MG63 (cell line): ENCODE results near the gene DNAJC21. TPM values are rescaled to one million over a fixed set of nuclear protein-coding genes. Genes with fewer than 3 reads are reported as not detected.
"Not testable (repeated sequence)": the region's sequence is repeated elsewhere in the genome, so short reads cannot be mapped to it uniquely, and the experiment has no call there.

ENCODE experiments used
- DNase-seq: peaks from one replicate; pipeline ENCODE4 v3.0.0-alpha.2; 2020
- H3K27me3 ChIP-seq: fragments of 250-450 bp; sonication (Bioruptor Pico); 2 replicates; pipeline ENCODE4 v1.5.1; 2020; ENCODE audit warnings: mild to moderate bottlenecking, moderate library complexity
- H3K36me3 ChIP-seq: fragments of 250-450 bp; sonication (Bioruptor Pico); 2 replicates; pipeline ENCODE4 v1.5.1; 2020; ENCODE audit warnings: mild to moderate bottlenecking, moderate library complexity
- H3K4me3 ChIP-seq: fragments of 250-450 bp; sonication (Bioruptor Pico); 2 replicates; pipeline ENCODE4 v1.5.1; 2020; ENCODE audit warnings: mild to moderate bottlenecking, moderate library complexity
- H3K9me3 ChIP-seq: fragments of 250-450 bp; sonication (Bioruptor Pico); 2 replicates; pipeline ENCODE4 v1.5.1; 2020; ENCODE audit warnings: mild to moderate bottlenecking, moderate library complexity
- total RNA-seq: library from RNA; depleted of rRNA; stranded (reverse); fragments of >200 nt; shearing (Covaris generic); gene quantifications from 2 replicates; pipeline ENCODE4 v1.2.3, GENCODE V29; 2014; ENCODE audit warnings: low replicate concordance

The DNAJC21 gene
- total RNA-seq, 1 experiment from 2014 or later = 17.5 TPM

DNA sequence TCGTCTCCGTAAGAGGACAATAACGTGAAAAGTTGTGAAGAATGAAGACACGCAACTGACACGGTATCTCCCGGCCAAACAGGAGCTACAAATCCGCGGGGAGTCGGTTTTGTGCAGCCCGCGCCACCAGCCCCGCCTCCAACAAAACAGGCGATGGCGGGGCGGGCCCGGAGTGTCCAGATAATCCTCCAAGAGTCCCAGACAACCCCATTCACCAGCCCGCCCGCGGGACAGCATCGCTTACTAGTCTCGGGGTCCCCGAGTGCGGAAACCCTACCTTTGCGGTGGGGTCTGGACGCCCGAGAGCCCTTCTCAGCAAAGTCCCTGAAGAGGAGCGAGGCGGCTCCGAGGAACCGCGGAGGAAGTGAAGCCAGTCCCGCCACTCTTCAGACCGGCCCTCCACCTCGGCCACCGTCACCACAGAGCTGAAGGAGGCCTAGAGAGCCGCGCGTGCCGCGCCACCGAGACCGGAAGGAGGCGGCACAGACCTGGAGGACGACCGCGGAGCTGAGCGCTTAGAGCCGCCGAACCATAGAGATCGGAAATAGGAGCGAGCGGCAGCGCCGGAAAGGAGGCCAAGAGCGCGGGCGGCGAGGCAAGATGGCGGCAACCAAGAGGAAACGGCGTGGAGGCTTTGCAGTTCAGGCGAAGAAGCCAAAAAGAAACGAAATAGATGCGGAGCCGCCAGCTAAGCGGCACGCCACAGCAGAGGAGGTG is 14.1 kb upstream of the DNAJC21 start, which contains the start of the genes BRIX1 and RAD1:
BRIX1 (plus strand) TSS at position 573 of the 717 bp plus-strand sequence; CDS start at position 601, 28 bp downstream.
RAD1 (minus strand) TSS at position 366 of the 717 bp plus-strand sequence. CDS start 612 bp downstream, outside the sequence.
- H3K36me3 ChIP-seq = peaks cover 51% of the 10 kb centered on the region

DNA sequence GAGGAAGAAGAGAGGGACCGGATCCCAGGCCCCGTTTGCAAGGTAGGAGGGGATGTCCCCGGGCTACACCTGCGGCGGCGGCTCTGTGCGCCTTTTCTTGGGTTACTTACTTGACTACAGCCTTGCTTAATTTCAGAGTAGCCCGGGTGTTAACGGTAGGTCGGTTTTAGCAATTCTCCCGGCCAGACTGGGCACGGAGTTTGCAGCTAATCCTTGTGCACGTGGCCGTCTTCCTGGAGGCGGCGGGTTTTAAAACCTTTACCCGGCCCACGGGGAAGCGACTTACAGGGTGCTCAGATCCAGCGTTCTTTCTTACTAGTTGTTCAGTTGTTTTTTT is 13.5 kb upstream of the DNAJC21 start:
- Histone ChIP-seq H3K36me3 (peaks cover 51% of the 10 kb centered on the region), H3K27me3 (no peaks in the 10 kb centered on the region), H3K4me3 (peak overlapping the region; percentile 93), H3K9me3 (no peaks in the 10 kb centered on the region)
- no peak for DNase-seq

More for the DNA sequence above, 14.1 kb upstream of the DNAJC21 start, which contains the start of the genes BRIX1 and RAD1:
- Histone ChIP-seq H3K4me3 (peak within 1 kb of the TSS; percentile 93), H3K27me3 (no peaks in the 10 kb centered on the region), H3K9me3 (no peaks in the 10 kb centered on the region)
- peak; percentile 98 for DNase-seq

DNA sequence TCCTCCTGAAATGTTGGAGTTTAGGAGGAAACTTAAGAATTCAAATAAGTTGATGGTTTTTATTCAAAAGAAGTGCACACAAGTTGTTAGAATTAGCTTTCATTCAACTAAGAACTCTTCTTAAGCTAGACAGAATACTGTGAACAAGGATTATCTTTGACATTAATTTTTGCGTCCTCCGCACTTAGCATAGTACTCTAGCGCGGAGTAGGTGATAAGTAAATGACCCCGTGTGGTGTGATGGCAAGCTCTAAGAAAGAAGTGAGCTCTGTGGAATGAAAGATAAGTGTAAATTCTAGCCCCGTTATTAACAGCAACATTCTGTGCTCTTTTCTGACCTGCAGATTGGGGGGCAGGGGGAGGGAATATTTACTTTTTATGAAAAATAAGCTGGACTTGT is 12.8 kb upstream of the DNAJC21 start:
- peak overlapping the region; percentile 93 for H3K4me3 ChIP-seq

DNA sequence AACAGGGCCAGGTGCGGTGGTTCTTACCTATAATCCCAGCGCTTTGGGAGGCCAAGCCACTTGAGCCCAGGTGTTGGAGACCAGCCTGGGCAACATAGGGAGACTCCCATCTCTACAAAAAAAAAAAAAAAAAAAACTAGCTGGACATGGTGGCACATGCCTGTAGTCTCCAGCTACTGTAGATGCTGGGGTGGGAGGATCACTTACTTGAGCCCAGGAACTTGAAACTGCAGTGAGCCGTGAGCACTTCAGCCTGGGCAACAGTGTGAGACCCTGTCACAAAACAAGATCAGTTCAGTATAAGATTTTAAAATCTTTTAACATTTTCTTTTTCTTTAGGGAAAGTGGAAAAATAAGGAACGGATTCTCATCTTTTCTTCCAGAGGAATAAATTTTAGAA is 11.3 kb upstream of the DNAJC21 start:
- no peak overlapping the region for H3K4me3 ChIP-seq
- DNase-seq = no peak
- no peaks in the 10 kb centered on the region for H3K27me3 ChIP-seq
- H3K9me3 ChIP-seq = no peaks in the 10 kb centered on the region
- peaks cover 54% of the 10 kb centered on the region for H3K36me3 ChIP-seq

More for the DNA sequence above, 12.8 kb upstream of the DNAJC21 start:
- no peak for DNase-seq
- Histone ChIP-seq H3K9me3 (no peaks in the 10 kb centered on the region), H3K27me3 (no peaks in the 10 kb centered on the region), H3K36me3 (peaks cover 51% of the 10 kb centered on the region)

DNA sequence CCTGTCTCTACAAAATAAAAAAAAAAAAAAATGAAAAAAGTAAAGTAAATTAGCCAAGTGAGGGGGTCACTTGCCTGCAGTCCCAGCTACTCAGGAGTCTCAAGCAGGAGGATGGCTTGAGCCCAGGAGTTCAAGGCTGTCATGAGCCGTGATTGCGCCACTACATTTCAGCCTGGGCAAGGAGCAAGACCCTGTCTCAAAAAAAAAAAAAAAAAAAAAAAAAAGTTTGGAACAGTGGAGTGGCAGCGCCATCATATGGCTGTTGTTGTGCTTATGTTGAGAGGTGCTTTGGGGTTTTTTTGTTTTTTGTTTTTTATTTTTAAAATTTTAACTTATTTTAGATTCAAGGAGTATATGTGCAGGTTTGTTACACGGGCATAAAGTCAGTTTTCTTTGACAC is 10.3 kb upstream of the DNAJC21 start:
- H3K4me3 ChIP-seq = no peak overlapping the region
- H3K27me3 ChIP-seq = no peaks in the 10 kb centered on the region
- peaks cover 60% of the 10 kb centered on the region for H3K36me3 ChIP-seq
- H3K9me3 ChIP-seq = no peaks in the 10 kb centered on the region
- no peak for DNase-seq

DNA sequence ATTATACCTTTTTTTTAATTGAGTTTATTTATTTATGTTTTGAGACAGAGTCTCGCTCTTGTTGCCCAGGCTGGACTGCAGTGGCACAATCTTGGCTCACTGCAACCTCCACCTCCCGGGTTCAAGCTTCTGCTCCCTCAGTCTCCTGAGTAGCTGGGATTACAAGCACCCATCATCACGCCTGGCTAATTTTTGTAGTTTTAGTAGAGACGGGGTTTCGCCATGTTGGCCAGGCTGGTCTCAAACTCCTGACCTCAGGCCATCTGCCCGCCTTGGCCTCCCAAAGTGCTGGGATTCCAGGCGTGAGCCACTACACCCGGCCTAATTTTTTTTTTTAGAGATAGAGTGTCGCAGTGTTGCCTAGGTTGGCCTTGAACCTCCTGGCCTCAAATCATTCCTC is 6.1 kb upstream of the DNAJC21 start:
- not testable (repeated sequence) for H3K4me3 ChIP-seq, H3K27me3 ChIP-seq, DNase-seq, H3K9me3 ChIP-seq
- H3K36me3 ChIP-seq = peaks cover 81% of the 10 kb centered on the region

DNA sequence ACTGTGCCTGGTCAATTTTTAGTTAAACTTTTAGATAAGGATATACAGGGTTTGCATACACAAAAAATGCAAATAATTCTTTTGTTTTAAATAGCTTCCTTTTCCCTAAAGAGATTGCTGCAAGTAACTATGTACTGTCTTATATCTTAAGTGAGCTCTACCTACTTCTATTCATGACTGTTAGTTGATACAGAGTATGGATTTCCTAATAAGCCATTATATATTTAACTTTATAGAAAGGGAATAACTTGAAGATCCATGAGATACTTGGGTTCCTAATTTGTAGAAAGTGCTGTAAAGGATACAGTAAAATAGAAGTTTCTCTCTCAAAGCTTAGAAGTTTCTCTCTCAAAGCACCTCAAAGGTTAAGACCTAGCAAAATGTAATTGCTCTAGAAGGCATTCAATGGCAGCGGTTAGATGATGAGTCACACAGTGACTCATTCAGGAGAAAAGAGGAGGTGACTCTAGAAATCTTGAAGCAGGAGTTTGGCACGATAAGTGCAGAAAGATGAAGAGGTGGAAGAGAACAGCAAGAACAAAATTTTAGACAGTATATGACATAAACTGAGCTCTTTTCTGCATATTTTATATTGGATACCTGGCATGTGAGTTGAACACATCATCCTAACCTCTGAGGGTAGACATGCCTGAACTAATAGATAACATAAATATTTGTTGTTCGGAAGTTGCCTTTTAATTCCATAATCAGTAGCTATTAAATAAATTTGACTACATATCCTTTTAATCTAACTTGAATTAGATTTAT is 5.5 kb upstream of the DNAJC21 start:
- Histone ChIP-seq H3K4me3 (no peak overlapping the region), H3K9me3 (no peaks in the 10 kb centered on the region), H3K27me3 (no peaks in the 10 kb centered on the region), H3K36me3 (peaks cover 78% of the 10 kb centered on the region)
- DNase-seq = peak; percentile 57

DNA sequence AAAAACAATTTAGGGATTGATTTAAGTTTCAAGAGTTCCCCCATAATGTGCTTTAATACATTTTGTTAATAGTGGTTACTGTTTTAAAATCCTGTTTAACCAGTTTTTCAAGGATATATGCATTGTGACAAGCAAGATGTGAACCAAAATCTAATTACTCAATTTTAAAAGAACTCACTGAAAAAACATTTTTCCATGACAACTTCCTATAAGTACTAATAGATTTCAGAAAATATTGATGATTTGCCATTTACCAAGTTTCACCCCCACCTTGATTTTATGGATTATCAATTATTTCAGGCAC is 4.9 kb upstream of the DNAJC21 start:
- Histone ChIP-seq H3K36me3 (peaks cover 76% of the 10 kb centered on the region), H3K9me3 (no peaks in the 10 kb centered on the region), H3K27me3 (no peaks in the 10 kb centered on the region), H3K4me3 (no peak overlapping the region)
- DNase-seq = no peak

DNA sequence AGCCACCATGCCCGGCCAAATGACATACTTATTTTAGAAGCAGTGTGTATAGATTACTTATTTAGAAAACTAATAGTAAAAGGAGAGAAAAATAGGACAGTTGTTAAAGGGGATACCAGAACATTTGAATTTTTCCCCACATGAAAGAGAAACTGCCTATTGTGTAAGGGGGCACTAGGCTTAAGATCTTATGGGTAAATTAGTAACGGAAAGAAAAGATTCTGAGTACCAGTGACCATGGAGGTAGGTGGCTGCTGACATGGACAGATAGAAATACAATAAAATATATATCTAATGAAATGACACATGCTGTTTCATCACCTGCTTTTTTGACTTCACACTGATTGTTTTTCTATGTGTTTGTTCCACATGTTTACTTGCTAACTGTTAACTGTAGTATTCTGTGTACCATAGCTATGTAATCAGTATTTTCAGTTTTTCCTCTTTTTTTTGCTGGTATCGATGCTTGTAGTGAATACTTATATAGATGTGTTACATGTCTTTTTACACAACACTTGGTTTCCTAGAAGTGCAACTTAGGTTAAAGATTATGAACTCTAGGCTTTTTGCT is 3.0 kb upstream of the DNAJC21 start:
- H3K27me3 ChIP-seq = no peaks in the 10 kb centered on the region
- DNase-seq = no peak

DNA sequence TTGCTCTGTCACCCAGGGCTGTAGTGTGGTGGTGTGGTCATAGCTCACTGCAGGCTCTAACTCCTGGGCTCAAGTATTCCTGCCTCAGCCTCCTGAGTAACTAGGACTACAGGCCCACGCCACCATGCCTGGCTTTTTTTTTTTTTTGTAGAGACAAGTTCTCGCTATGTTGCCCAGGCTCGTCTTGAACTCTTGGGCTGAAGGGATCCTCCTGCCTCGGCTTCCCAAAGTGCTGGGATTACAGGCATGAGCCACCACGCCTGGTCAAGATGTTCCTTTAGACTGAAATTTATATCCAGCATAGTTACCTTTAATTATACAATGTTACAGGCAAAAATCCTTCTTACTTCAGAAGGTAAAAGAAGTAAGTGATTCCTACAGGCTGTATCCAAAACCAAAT is 1.6 kb upstream of the DNAJC21 start:
- no peak for DNase-seq
- Histone ChIP-seq H3K27me3 (no peaks in the 10 kb centered on the region), H3K4me3 (no peak overlapping the region), H3K36me3 (peaks cover 44% of the 10 kb centered on the region), H3K9me3 (no peaks in the 10 kb centered on the region)

More for the DNA sequence above, 3.0 kb upstream of the DNAJC21 start:
- H3K36me3 ChIP-seq = peaks cover 56% of the 10 kb centered on the region
- no peak overlapping the region for H3K4me3 ChIP-seq
- no peaks in the 10 kb centered on the region for H3K9me3 ChIP-seq

DNA sequence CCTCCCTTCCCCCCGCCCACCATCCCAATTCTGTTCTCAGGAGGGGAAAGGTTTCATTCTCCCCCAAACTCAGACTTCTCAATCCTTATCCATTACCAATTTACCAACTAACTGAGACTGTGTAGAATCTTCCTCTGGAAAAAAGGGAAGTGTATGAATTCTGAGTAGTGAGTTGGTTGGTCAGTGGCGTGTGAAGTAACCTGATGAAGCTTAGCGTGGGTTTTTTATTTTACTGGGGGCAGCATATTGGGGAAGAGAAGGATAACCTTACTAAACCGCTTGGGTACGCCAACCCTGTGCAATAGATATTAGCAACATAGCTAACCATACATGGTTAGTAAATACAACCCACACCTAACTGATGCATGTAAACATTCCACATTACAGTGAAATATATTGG is 1.1 kb upstream of the DNAJC21 start:
- peaks cover 39% of the 10 kb centered on the region for H3K36me3 ChIP-seq
- no peak overlapping the region for H3K4me3 ChIP-seq
- DNase-seq = no peak
- no peaks in the 10 kb centered on the region for H3K27me3 ChIP-seq
- H3K9me3 ChIP-seq = no peaks in the 10 kb centered on the region

DNA sequence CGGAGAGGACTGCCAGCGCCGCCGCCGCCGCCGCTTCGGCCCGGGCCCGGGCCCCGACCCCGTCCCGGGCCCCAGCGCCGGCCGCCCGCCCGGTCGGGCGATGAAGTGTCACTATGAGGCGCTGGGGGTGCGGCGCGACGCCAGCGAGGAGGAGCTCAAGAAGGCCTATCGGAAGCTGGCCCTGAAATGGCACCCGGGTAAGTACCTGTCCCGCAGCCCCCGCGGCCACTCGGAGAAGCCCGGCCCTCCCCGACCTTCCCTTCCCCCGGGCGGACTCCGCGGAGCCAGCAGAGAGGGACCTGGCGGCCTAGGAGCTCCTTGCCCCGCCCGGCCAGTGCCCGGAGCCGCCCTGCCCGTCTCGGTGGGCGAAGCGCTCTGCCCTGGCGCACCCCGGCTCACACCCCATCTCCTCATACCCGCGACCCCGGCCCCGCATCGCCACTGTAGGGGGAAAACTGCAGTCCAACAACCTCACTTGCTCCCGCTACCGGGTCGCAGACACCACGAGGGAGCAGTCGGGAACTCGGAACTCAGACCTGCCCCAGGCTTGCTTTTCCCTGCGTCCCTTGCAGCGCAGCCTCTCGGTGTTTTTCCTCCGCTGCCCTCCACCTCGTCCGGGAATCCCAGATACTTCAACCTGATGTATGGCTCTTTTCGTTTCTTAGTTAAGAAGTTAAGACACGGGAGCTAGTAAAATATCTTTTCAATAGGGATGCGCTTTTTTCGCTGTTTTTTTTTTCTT is 532 bp downstream of the DNAJC21 start:
- Histone ChIP-seq H3K27me3 (no peaks in the 10 kb centered on the region), H3K9me3 (no peaks in the 10 kb centered on the region), H3K36me3 (peaks cover 24% of the 10 kb centered on the region), H3K4me3 (peak overlapping the region; percentile 95)
- peak; percentile 85 for DNase-seq

DNA sequence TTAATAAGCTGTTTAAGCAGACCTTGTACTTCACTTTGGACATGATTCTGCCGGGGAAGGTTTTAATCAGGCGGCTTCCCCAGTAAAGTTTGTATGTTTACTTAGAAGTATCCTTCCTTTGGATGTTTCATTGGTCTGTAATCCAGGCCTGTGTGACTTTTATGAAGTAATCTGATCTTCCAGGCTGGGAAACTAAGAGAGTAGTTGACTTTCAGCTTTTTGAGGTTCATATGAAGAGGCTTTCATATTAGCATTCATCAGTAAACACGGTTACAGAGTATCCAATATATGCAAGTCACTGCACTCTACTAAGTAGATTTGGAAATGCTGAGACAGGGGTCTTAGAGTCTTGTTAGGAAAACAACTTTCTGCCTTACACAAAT is 1.1 kb downstream of the DNAJC21 start:
- Histone ChIP-seq H3K36me3 (peaks cover 19% of the 10 kb centered on the region), H3K9me3 (no peaks in the 10 kb centered on the region), H3K4me3 (peak overlapping the region; percentile 95), H3K27me3 (no peaks in the 10 kb centered on the region)
- DNase-seq = no peak

DNA sequence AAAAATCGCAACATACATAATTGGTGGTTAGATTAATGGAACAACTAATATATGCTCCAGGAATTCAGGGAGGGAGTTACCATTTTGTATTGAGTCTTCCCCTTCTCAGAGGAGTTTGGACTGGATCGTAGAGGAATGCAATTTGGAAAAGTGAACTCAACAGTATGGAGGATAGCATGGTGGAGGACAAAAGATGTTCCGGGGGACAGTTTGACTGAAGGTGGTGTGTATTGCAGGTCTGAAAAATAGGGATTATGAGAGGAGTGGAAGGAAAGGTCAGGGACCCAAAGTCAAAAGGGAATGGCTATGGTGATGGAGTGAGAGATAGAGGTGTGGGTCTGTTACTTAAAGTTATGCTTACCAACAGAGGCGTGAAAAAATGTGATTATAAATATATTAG is 1.5 kb downstream of the DNAJC21 start:
- peaks cover 17% of the 10 kb centered on the region for H3K36me3 ChIP-seq
- DNase-seq = no peak
- H3K9me3 ChIP-seq = no peaks in the 10 kb centered on the region
- H3K4me3 ChIP-seq = peak overlapping the region; percentile 95
- H3K27me3 ChIP-seq = no peaks in the 10 kb centered on the region

DNA sequence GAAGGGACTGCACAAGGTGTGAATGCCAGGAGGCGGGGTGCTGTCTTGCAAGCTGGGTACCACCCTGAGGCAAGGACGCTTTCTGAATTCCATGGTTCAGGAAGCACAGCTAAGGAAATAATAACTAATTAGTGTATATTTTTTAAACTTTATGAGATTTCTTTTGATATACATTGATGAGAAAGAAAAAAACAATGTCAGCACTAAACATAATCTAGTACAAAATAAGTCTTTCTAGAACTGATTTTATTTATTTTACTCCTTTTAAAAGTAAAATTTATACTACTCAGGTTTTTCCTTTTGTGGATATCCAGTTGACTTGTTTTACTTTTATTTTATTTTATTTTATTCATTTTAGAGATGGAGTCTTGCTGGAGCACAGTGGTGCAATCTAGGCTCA is 3.6 kb downstream of the DNAJC21 start:
- Histone ChIP-seq H3K27me3 (no peaks in the 10 kb centered on the region), H3K36me3 (peaks cover 24% of the 10 kb centered on the region), H3K9me3 (no peaks in the 10 kb centered on the region), H3K4me3 (no peak overlapping the region)
- DNase-seq = no peak

DNA sequence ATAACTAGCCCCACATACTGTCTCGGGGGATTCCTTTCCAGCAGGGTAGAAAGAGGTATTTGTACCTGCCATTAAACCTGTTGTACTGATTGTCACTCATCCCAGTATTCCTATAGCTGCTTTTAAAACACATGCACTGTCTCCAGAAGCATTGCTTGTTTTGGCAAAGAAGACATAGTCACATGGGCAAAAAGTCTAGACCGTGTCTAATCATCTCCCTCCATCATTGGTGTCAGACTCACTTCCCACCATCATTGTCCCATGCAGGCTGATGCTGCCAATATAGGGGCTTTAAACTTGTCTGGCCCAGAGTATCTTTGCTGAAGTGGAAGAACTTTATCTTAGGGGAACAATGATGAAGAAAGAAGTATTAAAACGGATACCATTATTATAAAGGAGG is 12.6 kb downstream of the DNAJC21 start:
- peaks cover 58% of the 10 kb centered on the region for H3K36me3 ChIP-seq
- no peaks in the 10 kb centered on the region for H3K9me3 ChIP-seq
- H3K4me3 ChIP-seq = no peak overlapping the region
- DNase-seq = no peak
- H3K27me3 ChIP-seq = no peaks in the 10 kb centered on the region

DNA sequence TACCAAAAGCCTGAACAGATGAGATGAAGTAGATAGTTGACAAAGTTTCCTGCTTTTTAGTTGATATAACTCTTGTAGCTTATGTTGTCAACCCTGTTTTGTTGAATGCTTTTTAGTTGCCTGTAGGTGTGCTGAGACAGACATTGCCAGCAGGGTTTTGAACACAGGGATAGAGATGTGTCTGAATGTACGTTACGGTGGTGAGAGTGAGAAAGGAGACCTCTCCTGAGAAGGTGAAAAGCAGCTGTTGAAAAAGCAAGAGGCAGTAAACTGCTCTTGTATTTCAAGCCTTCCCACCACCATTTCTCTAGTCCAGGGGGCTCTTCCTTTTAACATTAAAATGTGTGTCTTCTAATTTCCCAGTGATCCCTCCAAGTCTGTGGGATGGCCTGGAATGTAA is 14.7 kb downstream of the DNAJC21 start:
- Histone ChIP-seq H3K9me3 (no peaks in the 10 kb centered on the region), H3K36me3 (peaks cover 46% of the 10 kb centered on the region), H3K4me3 (no peak overlapping the region), H3K27me3 (no peaks in the 10 kb centered on the region)
- DNase-seq = no peak
